ENCODE data around the gene LRPAP1.

The LRPAP1 gene

DNA sequence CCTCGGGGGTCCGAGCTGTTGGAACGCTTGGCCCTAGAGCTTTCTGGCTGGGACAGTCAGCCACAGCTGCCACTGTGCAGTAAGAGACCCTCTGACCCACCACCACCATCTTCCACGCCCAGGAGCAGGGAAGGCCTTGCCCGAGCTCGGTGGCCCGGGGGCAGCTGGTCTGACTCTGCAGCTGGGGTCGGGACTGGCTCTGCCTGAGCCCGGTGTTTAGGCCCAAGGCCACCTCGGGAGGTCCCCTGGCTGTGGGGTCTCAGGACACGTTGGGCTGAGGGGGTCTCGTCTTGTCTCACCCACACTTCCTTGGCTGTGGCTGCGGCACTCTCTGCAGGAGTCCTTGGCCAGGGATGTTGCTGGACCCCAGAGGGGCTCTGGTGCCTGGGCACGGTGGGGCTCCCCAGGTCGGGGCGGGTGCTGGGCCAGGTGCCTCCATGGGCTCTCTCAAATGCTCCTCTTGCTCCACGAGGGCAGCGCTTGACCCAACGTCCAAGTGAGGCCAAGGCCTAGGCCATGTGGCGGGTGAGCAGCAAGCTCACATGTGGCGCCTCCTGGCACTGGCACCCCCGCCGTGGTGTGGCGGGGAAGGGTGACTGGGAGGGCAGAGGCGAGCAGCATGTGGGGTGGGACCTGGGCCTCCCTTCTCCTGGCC is 46.2 kb downstream of the LRPAP1 start:
- DNase-seq (ENCODE audit: insufficient read length, low spot score): no peak
- FAIRE-seq: no peak
- TF ChIP-seq, protein P1, sequence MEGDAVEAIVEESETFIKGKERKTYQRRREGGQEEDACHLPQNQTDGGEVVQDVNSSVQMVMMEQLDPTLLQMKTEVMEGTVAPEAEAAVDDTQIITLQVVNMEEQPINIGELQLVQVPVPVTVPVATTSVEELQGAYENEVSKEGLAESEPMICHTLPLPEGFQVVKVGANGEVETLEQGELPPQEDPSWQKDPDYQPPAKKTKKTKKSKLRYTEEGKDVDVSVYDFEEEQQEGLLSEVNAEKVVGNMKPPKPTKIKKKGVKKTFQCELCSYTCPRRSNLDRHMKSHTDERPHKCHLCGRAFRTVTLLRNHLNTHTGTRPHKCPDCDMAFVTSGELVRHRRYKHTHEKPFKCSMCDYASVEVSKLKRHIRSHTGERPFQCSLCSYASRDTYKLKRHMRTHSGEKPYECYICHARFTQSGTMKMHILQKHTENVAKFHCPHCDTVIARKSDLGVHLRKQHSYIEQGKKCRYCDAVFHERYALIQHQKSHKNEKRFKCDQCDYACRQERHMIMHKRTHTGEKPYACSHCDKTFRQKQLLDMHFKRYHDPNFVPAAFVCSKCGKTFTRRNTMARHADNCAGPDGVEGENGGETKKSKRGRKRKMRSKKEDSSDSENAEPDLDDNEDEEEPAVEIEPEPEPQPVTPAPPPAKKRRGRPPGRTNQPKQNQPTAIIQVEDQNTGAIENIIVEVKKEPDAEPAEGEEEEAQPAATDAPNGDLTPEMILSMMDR (IDR thresholded peaks at IDR 0.05; ENCODE audit: insufficient read depth, missing control alignments): no peak

DNA sequence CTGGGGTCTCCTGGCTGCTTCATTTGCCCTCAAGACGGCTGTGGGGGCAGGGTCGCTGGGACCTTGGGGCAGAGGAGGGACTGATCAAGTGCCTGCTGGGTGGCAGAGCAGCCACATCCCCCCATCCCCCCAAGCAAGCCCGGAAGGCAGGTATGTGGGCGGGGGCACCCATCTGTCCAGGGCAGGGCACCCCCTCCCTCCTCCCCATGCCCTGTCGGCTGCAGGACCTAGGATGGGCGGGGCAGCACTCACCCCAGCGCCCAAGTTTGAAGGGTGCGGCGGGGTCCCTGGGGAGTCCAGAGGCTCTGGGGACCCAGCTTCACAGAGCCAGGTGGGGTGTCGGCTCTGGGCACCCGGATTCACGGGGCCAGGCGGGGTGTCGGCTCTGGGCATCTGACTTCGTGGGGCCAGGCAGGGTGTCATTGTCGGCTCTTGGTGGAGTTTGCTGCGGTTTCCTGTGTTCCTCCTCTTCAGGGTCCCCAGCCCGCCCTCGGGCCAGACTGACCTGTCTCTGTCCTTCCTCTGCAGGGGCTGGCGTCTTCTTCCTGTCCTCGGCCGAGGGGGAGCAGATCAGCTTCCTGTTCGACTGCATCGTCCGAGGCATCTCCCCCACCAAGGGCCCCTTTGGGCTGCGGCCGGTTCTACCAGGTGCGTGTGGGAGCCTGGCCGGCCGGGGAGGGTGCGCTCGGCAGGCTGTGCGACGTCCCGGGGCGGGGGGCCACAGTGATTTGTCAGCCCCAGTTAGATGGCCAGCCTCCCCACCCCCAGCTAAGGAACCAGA is 47.0 kb downstream of the LRPAP1 start:
- DNase-seq (ENCODE audit: insufficient read length, low spot score): no peak
- TF ChIP-seq, protein P1 (IDR thresholded peaks at IDR 0.05; ENCODE audit: insufficient read depth, missing control alignments): no peak
- FAIRE-seq: no peak

DNA sequence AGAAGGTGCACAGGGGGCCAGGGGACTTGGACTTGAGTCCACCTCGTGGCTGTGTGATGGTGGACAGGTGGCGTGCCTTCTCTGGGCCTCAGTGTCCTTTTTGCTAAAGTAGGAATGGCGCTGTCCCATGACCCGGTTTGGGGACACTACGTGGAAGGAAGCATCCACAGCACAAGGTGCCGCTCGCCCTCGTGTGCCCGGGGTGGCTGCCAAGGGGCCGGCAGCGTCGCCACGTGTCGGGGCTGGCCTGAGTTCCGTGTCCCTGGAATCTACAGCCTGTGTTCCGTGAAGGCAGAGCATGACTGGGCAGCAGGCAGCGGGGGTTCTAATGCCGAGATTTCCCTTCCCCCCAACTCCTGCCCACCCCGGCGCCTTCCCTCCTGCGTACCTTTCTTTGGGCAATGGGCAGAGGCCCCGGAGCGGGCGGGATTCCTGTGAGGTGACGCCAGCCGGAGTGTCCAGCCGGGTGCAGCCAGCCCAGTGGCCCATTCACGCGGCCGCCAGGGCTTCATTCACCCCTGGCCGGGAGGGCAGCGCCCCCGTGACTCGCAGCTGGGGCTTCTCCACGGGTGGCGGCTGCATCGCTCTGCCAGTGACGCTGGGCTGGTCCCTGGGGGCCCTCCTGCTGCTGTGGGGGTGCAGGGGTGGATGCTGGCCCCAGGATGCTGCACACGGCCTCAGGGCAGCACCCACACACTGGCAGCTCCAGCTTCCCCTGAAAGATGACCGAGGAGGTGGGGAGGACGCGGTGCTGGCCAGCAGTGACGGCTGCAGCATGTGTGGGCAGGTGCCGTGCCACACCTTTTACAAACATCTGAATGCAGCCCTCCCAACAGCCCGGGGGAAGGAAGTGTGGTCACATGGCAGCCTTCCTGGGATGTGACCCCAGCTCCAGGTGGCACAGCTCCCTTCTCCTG is 47.9 kb downstream of the LRPAP1 start:
- FAIRE-seq (no peak), DNase-seq (ENCODE audit: insufficient read length, low spot score) (no peak)
- TF ChIP-seq, protein P1 (IDR thresholded peaks at IDR 0.05; ENCODE audit: insufficient read depth, missing control alignments): no peak

DNA sequence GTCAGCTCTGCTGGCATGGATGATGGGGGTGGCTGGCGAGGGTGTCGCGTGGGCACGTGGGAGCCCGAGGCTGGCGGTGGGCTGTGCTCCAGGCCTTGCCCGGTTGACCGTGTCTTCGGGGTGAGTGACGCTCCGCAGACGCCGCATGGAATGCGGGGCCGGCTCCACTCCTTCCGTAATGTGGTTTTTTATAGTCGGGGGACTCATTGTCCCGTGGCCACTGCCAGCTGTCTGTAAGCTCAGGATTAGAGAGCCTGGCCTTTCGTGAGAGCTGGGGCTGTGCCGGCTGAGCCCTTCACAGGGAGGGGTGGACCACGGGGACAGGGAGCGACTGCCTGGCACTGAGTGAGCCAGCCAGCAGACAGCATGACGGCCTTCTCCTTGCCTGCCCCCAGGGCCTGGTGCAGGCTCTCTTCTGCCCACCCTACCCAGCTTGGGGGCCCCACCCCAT is 48.7 kb downstream of the LRPAP1 start:
- FAIRE-seq: no peak
- TF ChIP-seq, protein P1 (IDR thresholded peaks at IDR 0.05; ENCODE audit: insufficient read depth, missing control alignments): no peak
- no peak for DNase-seq (ENCODE audit: insufficient read length, low spot score)

DNA sequence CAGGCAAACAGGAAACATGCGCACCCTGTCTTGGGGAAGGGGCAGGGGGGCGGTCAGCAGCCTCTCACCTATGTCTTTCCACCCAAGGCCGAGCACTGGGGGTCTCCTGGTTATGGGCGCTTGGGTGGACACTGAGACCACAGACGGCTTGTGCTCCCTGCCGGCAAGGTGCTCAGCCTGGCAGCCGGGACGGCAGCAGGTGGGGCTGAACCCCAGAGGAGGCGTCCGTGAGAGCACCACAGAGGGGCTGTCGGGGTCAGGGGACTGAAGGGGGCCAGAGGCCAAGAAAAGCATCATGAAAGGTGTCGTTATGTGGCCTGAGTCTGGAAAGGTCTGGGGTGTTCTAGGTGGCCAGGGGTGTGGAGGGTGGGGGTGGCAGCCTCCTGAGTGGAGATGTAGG is 49.5 kb downstream of the LRPAP1 start:
- DNase-seq (ENCODE audit: insufficient read length, low spot score) (no peak), FAIRE-seq (no peak)
- TF ChIP-seq, protein P1 (IDR thresholded peaks at IDR 0.05; ENCODE audit: insufficient read depth, missing control alignments): no peak

DNA sequence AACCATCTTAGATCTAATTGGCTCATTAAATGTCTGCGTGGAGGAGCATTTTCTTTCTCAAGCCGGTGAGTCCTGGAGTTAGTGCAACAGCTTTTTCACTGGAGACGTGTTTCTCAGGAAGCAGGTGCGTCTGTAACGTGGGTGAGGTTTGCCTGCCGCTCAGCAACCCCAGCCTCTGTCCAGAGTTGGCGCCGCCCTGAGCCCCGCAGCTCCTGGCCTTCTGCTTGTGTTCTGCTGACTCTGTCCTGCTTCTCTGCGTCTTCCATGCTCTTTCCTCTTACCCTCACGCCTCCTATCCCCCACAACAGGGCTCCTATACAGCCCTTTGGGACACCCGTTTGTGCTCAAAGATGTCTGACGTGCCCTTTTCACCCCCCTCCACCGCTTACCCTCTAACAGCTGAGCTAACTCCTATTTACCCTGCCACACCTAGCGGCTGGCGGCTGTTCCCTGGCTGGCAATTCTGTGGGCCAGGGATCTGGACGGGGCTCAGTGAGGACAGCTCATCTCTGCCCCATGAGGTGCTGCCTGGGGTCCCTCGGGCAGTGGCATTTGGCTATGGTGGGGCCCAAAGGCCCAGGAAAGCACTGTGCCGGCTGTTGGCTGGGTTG is 50.3 kb downstream of the LRPAP1 start:
- FAIRE-seq (no peak), DNase-seq (ENCODE audit: insufficient read length, low spot score) (no peak)

More for the DNA sequence above, 50.3 kb downstream of the LRPAP1 start:
- TF ChIP-seq, protein P1 (IDR thresholded peaks at IDR 0.05; ENCODE audit: insufficient read depth, missing control alignments): no peak

Data from D721Med (cell line).